Measurements from ENCODE around the gene TNPO1.

TNPO1 gene

GRCh38 chr5:72943307-72943706 lies 126.8 kb downstream of the TNPO1 start:
- TF ChIP-seq POLR2A (IDR thresholded peaks at IDR 0.05; ENCODE audit: low read depth, low read length) (no peak), TAF1 (IDR thresholded peaks at IDR 0.05; ENCODE audit: borderline replicate concordance, low read depth, low read length) (no peak), POLR2AphosphoS5 (IDR thresholded peaks at IDR 0.05; ENCODE audit: low read depth, low read length) (no peak)
- DNase-seq (ENCODE audit: insufficient read length) (no peak), FAIRE-seq (no peak)

GRCh38 chr5:72947498-72947897 lies 131.0 kb downstream of the TNPO1 start:
- TF ChIP-seq POLR2A (IDR thresholded peaks at IDR 0.05; ENCODE audit: low read depth, low read length) (no peak), POLR2AphosphoS5 (IDR thresholded peaks at IDR 0.05; ENCODE audit: low read depth, low read length) (no peak), TAF1 (IDR thresholded peaks at IDR 0.05; ENCODE audit: borderline replicate concordance, low read depth, low read length) (no peak)
- FAIRE-seq = no peak
- DNase-seq (ENCODE audit: insufficient read length) = no peak

GRCh38 chr5:72949481-72949880 lies 133.0 kb downstream of the TNPO1 start:
- TF ChIP-seq POLR2A (IDR thresholded peaks at IDR 0.05; ENCODE audit: low read depth, low read length) = no peak
- TF ChIP-seq POLR2AphosphoS5 (IDR thresholded peaks at IDR 0.05; ENCODE audit: low read depth, low read length) = no peak
- TF ChIP-seq TAF1 (IDR thresholded peaks at IDR 0.05; ENCODE audit: borderline replicate concordance, low read depth, low read length) = no peak
- no peak for FAIRE-seq

GRCh38 chr5:72951671-72952468 lies 135.4 kb downstream of the TNPO1 start:
- FAIRE-seq (no peak), DNase-seq (ENCODE audit: insufficient read length) (no peak)
- TF ChIP-seq POLR2A (IDR thresholded peaks at IDR 0.05; ENCODE audit: low read depth, low read length) (no peak), TAF1 (IDR thresholded peaks at IDR 0.05; ENCODE audit: borderline replicate concordance, low read depth, low read length) (no peak), POLR2AphosphoS5 (IDR thresholded peaks at IDR 0.05; ENCODE audit: low read depth, low read length) (no peak)

More at GRCh38 chr5:72949481-72949880, 133.0 kb downstream of the TNPO1 start:
- DNase-seq (ENCODE audit: insufficient read length) = no peak

GRCh38 chr5:72954389-72954788 lies 137.9 kb downstream of the TNPO1 start:
- DNase-seq (ENCODE audit: insufficient read length) = no peak
- FAIRE-seq = no peak
- TF ChIP-seq TAF1 (IDR thresholded peaks at IDR 0.05; ENCODE audit: borderline replicate concordance, low read depth, low read length) = no peak

GRCh38 chr5:72955143-72955767 lies 138.8 kb downstream of the TNPO1 start:
- peak; percentile 19 for DNase-seq (ENCODE audit: insufficient read length)
- TF ChIP-seq POLR2A (IDR thresholded peaks at IDR 0.05; ENCODE audit: low read depth, low read length) (no peak), TAF1 (IDR thresholded peaks at IDR 0.05; ENCODE audit: borderline replicate concordance, low read depth, low read length) (no peak), POLR2AphosphoS5 (IDR thresholded peaks at IDR 0.05; ENCODE audit: low read depth, low read length) (no peak)
- peak; percentile 63 for FAIRE-seq

GRCh38 chr5:72955768-72956323 lies 139.4 kb downstream of the TNPO1 start, which contains the start of gene FCHO2:
FCHO2 (plus strand) TSS chr5:72956041; CDS start chr5:72956097, 56 bp downstream.
- FAIRE-seq (peak; percentile 96), DNase-seq (ENCODE audit: insufficient read length) (peak; percentile 89)
- TF ChIP-seq POLR2A (IDR thresholded peaks at IDR 0.05; ENCODE audit: low read depth, low read length) = no peak

GRCh38 chr5:72956324-72957140 lies 140.1 kb downstream of the TNPO1 start:
- DNase-seq (ENCODE audit: insufficient read length) = peak; percentile 40
- FAIRE-seq = no peak
- no peak for TF ChIP-seq TAF1 (IDR thresholded peaks at IDR 0.05; ENCODE audit: borderline replicate concordance, low read depth, low read length)
- TF ChIP-seq POLR2A (IDR thresholded peaks at IDR 0.05; ENCODE audit: low read depth, low read length) = no peak
- TF ChIP-seq POLR2AphosphoS5 (IDR thresholded peaks at IDR 0.05; ENCODE audit: low read depth, low read length) = no peak

GRCh38 chr5:72957337-72957736 lies 140.9 kb downstream of the TNPO1 start:
- TF ChIP-seq POLR2A (IDR thresholded peaks at IDR 0.05; ENCODE audit: low read depth, low read length) (no peak), POLR2AphosphoS5 (IDR thresholded peaks at IDR 0.05; ENCODE audit: low read depth, low read length) (no peak), TAF1 (IDR thresholded peaks at IDR 0.05; ENCODE audit: borderline replicate concordance, low read depth, low read length) (no peak)
- no peak for FAIRE-seq

GRCh38 chr5:72959257-72959656 lies 142.8 kb downstream of the TNPO1 start:
- TF ChIP-seq POLR2AphosphoS5 (IDR thresholded peaks at IDR 0.05; ENCODE audit: low read depth, low read length) = no peak
- TF ChIP-seq TAF1 (IDR thresholded peaks at IDR 0.05; ENCODE audit: borderline replicate concordance, low read depth, low read length) = no peak
- no peak for TF ChIP-seq POLR2A (IDR thresholded peaks at IDR 0.05; ENCODE audit: low read depth, low read length)
- FAIRE-seq (no peak), DNase-seq (ENCODE audit: insufficient read length) (no peak)

More at GRCh38 chr5:72957337-72957736, 140.9 kb downstream of the TNPO1 start:
- no peak for DNase-seq (ENCODE audit: insufficient read length)

Measured in GM12892 (cell line).